HG03159 (cell line): ENCODE data around the gene CST4.
"Not testable (repeated sequence)": the region's sequence is repeated elsewhere in the genome, so short reads cannot be mapped to it uniquely, and the experiment has no call there.

ENCODE experiments used
- ATAC-seq: cut with Tn5 transposase; IDR thresholded peaks from one replicate; pipeline ENCODE4 v1.9.1; 2021; ENCODE audit warnings: mild to moderate bottlenecking, moderate library complexity; ENCODE audit not compliant: unreplicated experiment

Gene CST4

GRCh38 chr20:23689399-23689690 lies 507 bp upstream of the CST4 start:
- no peak for ATAC-seq

GRCh38 chr20:23687986-23688385 lies 852 bp downstream of the CST4 start:
- ATAC-seq = no peak

- ATAC-seq = no peak
These were observed 2.6 kb downstream of the CST4 start for GRCh38 chr20:23686046-23686750.

GRCh38 chr20:23685529-23685896 lies 3.3 kb downstream of the CST4 start:
- not testable (repeated sequence) for ATAC-seq

GRCh38 chr20:23684261-23684660 lies 4.6 kb downstream of the CST4 start:
- no peak for ATAC-seq

- no peak for ATAC-seq
These were observed 5.0 kb downstream of the CST4 start for GRCh38 chr20:23683807-23684206.

GRCh38 chr20:23683281-23683680 lies 5.6 kb downstream of the CST4 start:
- no peak for ATAC-seq

- no peak for ATAC-seq
These were observed 8.7 kb downstream of the CST4 start for GRCh38 chr20:23680146-23680545.

GRCh38 chr20:23679133-23680092 lies 9.4 kb downstream of the CST4 start:
- ATAC-seq = no peak

- no peak for ATAC-seq
These were observed 15.6 kb downstream of the CST4 start for GRCh38 chr20:23673209-23673608.

GRCh38 chr20:23672158-23672557 lies 16.7 kb downstream of the CST4 start:
- ATAC-seq = no peak

GRCh38 chr20:23671479-23671878 lies 17.4 kb downstream of the CST4 start:
- ATAC-seq = no peak

GRCh38 chr20:23670361-23670760 lies 18.5 kb downstream of the CST4 start:
- no peak for ATAC-seq

- ATAC-seq = no peak
These were observed 19.0 kb downstream of the CST4 start for GRCh38 chr20:23669866-23670265.

- ATAC-seq = no peak
These were observed 19.5 kb downstream of the CST4 start for GRCh38 chr20:23669327-23669726.

GRCh38 chr20:23668477-23668951 lies 20.3 kb downstream of the CST4 start:
- ATAC-seq = peak; percentile 89

- no peak for ATAC-seq
These were observed 21.2 kb downstream of the CST4 start for GRCh38 chr20:23667666-23668065.

- no peak for ATAC-seq
These were observed 22.1 kb downstream of the CST4 start for GRCh38 chr20:23666698-23667097.

GRCh38 chr20:23666189-23666588 lies 22.6 kb downstream of the CST4 start:
- ATAC-seq = no peak

- ATAC-seq = no peak
These were observed 23.9 kb downstream of the CST4 start for GRCh38 chr20:23664954-23665353.

GRCh38 chr20:23664046-23664445 lies 24.8 kb downstream of the CST4 start:
- ATAC-seq = not testable (repeated sequence)

GRCh38 chr20:23663180-23663579 lies 25.7 kb downstream of the CST4 start:
- no peak for ATAC-seq
